Activated T-cell treated with anti-CD3 and anti-CD28 coated beads for 48 hours (primary cell): ENCODE data around the gene MYMK.

ENCODE experiments used
- DNase-seq: peaks from one replicate; pipeline ENCODE4 v3.0.0-alpha.2; 2020; ENCODE audit warnings: low read depth

Gene MYMK

DNA sequence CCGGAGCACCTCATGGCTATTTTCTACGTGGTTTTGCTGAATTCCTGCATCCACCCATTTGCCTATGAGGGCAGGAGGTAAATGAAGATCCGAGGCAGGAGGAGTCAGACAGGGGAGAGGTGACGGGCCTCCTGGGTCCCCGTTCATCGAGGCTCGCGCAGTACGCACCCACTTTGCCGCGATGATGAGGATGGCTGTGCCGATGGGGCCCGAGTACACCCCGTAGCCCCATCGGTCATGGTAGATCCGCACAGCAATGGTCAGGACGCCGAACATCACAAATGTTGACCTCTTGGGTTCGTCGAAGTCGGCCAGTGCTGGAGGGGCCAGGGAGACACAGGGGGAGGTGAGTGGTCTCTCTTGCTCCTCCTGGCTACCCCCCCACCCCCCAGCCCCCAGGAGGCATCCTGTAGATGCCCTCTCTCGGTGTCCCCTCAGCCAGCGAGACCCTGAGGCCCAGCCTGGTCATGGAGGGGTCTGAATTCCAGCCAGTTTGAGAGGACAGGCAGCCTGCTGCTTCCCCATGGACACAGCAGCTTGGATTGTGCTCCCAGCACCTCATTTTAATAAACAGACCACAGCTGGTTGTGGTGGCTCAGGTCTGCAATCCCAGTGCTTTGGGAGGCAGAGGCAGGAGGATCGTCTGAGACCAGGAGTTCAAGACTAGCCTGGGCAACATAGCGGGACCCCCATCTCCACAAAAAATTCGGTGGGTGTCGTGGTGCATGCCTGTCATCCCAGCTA is 5.9 kb downstream of the MYMK start:
- DNase-seq, result no peak

DNA sequence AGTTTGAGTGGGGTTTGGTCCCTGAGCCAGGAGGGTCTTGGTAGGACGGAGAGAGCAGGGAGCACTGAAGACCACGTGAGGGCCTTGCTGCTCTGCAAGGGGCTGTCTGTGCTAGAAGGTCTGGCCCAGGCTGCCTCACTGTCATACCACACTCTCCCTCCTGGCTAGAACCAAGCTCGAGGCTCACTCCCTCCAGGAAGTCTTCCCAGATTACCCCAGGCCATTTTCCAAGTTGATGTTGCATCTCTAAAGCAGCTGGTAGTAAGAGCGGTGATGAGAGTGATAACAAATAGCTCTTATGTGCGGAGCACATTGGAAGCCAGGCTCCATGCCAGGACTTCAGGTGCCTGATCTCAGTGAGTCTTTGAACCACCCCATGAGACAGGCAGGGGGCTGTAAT is 6.6 kb downstream of the MYMK start:
- no peak for DNase-seq

DNA sequence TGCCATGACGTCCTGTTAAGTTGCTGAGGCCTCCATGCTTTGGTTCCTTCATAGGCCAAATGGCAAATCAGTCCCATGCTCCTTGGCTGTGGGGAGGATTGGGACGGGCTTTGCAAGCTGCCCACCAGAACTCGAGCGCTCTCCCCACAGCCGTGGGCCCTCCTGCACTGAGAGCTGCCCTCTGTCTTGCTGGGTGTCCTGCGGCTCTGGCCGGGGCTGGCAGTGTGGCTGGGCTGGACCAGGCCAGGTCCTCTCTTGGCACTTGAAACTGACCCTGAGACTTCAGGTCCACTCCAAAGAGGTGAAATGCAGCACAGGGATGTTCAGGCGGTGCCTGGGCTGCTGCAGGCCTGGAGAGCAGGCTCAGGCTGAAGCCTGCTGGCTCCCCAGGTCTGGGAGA is 7.0 kb downstream of the MYMK start:
- DNase-seq, result no peak

DNA sequence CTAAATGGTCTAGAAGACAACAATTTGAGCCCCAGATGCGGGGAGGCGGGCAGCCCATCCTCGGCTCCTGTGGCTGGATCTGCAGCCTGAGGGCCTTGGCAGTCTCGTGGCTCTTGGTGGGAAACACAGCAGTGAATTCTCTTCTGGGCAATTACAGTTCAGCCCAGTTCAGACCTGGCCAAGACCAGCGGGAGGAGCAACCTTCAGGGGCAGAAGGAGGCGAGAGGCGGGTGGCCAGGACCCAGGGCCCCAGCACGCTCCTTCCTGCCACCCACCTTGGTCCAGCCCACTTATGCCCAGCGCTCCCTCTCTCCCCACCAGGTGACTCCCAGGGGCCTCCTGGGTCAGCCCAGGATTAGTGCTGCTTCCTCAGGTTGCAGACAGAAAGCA is 7.8 kb downstream of the MYMK start:
- no peak for DNase-seq

DNA sequence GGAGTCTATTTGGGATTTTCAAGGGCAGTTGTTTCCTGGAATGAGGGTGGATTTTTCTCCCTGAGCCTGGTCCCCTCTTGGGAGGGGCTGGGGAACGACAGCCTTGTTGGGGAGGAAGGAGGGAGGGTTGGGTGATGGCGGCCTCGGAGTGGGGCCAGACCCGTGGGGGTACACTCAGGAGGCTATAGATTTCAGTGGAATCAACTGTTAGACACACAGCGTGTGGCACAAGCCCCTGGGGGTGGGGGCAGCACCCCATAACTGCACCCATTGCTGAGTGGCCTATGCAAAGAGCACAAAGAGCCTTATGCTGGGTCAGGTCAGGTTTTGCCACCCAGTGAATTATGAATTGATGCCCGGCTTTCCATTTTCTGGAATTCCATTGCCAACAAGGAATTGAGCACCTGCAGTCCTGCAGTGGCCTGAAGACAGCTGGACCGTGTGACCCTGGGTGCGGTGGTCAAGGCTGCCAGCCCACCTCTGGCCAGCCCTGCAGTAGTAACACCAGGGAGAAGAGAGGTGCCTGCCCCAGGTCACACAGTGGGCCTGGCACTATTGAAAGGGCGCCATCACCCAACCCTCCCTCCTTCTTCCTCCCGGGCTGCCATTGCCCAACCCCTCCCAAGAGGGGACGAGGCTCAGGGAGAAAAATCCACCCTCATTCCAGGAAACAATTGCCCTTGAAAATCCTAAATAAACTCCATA is 8.4 kb downstream of the MYMK start:
- DNase-seq, result no peak

DNA sequence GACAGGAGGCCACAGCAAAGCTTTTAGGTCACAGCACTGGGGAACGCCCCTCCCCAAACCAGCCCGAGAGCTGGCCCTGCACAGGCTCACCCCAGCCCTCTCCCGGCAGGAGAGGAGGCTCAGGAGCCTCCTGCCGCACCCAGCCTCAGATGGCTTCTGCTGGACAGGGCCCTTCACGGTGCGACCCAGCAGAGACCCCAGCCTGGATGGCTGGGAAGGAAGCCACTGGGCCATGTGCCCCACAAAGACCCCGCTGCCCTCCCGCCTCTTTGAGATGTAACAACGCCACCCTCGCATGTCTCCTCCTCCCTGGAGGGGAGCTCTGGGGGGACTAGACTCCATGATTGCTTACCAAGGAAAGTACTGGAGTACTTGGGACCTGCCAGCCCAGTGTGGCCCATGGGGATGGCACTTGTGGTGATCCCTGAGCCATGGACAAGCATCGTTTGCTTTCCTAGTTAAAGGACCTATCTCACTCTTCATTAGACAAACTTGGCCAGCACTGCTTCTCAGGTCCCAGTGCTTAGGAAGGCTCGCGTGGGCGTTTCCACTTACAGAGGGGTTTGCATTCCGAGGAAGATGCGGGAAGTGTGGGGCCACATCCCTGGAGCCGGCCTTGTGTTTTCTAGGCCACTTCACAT is 9.0 kb downstream of the MYMK start:
- no peak for DNase-seq

DNA sequence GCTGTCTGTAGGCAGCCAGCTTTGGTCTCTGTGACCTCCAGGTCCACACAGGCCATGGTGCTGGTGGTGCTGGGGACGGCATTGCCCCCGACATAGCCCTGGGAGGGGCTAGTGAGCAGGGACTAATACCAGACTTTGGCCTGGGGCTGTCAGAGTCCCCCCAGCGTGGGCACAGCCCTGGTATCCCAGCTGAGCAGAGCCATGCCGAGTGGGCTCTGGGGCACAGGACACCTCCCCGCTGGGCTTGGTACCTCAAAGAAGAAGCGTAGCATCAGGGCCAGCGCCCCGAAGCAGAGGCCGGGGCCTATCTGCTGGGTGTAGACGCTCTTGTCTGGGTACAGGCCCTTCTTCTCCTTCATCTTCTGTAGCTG is 9.5 kb downstream of the MYMK start:
- no peak for DNase-seq

DNA sequence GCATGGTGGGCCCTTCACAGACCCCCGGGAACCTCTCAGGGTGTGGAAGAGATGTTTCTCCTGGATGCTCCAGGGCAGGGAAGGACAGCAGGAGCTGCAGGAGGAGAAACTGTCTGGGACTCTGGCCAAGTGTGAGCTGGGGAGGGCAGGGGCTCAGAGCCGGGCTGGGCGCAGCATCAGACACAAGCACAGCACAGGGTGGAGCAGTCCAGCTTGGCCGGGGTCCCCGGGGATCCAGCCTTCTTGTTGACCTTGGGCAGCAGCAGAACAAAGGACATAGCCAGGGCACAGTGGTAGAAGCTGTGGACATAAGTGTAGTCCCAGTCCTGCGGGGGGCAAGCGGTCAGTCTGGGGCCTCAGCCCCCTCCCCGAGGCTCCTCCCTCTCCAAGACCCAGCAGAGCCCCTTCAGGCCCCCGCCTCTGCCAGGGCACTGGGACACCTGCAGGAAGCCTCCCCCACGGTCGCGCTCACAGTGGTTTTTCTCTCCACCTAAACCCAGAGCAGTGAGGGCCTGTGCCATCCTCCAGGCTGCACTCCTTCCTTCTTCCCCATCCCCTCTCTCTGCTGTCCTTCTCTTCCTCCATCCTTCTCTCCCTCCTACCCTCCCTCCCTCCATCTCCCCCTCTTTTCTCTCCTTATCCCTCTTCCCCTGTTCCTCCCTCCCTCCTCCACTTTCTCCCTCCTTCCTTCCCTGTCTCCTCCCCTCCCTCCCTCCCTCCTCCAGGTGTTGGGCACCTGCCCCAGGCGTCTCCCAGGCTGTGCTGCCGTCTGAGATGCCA is 10.1 kb downstream of the MYMK start:
- no peak for DNase-seq

DNA sequence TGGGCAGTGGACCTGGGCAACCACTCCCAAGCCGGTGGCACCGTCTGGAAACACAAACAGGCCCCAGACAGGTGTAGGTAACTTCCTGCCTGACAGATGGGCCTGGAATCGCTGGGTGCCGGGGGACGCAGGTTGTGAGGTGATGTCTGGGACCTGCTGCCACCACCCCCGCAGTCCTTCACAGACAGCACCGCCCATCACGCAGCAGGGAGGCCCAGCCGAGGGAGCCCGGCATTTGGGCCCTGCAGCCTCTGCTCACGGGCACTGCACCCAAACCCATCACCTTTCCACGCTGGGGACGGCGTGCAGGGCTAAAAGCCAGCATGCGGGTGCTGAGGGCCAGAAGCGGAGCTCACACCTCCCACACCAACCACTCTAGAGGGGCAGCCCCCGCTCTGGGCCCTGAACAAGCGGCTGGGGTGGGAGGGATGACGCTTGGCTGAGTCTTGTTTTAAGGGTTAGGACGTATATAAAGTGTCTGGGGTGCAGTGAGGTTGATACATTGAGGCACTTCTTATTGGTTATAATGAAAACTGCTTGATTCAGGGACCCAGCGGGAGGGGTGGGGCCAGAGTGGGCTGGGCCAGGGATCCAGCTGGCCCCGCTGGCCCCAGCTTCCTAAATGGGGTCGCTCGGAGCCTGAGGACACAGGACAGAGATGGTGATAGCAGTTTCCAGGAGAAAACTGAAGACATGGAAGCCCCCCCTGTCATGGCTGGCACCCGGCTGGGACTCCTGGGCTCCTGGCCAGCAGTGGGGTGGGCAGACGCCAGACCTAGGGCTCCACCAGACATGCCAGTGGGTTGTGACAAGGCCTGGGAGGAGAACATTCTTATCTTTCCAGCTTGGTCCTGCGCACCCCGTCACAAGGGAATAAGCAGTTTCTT is 11.3 kb downstream of the MYMK start:
- DNase-seq, result no peak

DNA sequence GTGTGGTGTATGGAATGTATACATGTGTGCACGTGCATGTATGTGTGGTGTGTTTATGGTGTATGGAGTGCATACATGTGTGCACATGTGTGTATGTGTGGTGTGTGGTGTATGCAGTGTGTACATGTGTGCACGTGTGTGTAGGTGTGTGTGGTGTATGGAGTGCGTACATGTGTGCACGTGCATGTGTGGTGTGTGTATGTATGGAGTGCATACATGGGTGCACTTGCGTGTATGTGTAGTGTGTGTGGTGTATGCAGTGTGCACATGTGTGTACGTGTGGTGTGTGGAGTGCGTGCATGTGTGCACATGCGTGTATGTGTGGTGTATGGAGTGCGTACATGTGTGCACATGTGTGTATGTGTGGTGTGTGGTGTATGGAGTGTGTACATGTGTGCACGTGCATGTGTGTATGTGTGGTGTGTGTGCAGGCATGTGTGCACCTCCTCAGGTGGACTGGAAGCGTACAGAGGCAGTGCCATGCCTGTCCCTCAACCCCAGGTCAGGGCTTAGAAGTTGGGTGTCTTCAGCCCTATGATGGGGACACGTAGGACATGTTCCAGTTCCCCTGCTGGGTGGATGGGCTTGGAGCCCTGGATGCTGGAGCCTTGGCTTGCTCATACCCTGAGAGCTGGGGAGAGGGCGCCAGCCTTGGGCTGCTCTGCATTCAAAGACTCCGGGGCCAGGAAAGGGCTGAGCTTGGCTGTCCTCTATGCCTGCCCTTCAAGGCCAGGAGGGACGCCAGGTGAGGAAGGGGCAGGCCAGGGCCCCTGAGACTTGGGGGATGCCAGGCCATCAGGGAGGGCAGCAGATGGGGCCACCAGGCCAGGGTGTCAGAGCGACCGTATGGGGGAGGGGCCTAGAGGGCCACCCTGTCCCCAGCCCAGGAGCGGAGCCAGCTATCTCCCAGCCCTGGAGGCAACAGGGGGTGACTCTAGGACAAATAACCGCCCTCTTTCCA is 12.2 kb downstream of the MYMK start:
- DNase-seq, result no peak

DNA sequence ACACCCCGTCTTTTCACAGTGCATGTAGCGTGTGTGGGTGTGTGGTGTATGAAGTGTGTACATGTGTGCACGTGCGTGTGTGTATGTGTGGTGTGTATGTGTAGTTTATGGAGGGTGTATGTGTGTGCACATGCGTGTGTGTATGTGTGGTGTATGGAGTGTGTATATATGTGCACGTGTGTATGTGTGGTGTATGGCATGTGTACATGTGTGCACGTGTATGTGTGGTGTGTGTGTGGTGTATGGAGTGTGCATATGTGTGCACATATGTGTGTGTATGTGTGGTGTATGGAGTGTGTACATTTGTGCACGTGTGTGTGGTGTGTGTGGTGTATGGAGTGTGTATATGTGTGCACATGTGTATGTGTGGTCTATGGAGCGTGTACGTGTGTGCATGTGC is 13.2 kb downstream of the MYMK start:
- no peak for DNase-seq

DNA sequence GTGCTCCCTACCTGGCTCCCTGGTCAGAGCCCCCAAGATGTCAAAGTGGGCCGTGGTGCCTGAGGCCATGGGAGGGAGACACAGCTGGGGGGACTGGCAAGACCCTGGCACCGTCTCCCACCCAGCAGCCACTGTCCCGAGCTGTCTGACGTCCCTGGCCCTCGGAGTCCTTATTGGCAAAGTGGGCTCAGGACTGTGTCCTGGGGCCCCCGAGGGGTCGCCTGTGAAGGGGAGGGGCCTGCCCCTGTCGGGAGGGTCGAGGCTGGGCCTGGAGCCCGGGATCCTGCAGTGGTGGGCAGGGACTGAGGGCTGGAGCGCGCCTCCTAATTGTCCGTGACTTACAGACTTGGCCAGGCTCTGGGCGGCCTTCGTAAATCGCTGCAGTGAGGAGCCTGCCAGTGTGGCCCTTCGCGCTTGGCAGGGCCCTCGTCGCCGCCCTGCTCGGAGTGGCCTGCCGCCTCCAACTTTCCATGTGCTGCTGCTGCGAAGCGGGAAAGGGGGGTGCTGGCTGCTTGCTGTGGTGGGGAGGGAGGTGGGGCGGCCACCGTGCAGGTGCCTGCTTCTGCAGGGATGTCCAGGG is 13.7 kb downstream of the MYMK start:
- no peak for DNase-seq

DNA sequence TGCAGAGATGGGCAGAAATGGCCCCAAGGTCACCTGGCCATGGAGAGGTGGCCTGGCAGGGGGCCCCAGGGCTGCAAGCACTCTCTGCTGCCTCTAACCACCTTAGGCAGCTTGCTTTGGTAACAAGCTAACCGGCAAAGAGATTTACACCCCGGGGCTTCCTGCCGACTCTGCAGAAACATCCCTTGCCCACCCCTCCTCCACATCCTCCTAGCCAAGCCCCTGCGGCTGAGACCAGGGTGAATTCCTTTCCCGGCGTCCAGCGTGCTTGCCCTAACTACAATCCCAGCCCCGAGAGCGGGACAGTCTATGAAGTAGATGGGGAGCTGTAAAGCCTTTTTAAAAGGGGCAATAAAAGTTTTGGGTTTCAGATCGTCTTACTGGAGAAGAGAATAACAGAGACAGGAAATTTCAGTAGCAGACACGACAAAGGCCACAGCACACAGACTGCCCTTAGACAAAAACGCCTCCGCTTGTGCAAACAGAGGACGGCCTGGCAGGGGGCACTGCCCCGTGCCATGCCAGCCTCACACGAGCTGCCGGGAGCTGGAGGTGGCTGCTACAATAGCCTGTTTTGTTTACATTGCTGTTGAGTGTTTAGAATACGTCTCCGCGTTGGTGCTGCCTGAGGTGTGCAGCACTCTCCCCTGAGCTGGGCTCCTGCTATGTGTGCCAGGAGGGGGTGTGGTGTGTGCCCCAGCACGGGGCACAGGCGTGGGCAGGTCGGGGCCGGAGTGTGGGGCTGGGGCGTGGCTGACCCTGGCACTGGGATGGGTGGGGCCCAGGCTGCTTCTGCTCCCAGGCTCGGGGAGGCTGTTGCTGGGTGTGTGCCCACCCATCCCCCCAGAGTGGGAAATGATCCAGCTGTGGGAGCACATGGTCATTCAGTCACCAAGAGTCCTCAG is 15.3 kb downstream of the MYMK start:
- no peak for DNase-seq

DNA sequence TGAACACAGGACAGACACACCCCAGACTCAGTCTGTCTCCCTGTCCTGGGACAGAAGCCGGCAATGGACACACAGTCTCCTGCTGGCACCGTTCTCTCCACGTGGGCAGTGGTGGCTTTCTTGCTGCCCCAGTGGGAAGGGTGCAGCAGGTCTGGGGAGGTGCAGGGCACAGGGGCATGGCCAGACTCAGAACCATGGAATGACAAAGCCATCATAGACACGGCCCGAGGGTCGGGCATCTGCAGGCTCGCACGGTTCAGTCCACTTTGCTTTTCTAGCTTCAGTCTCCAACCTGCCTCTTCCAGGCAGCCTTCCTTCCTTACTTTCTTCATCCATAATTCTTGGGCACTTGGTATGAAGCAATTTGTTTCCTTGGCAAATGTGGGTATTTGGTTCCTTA is 16.7 kb downstream of the MYMK start:
- DNase-seq, result no peak

DNA sequence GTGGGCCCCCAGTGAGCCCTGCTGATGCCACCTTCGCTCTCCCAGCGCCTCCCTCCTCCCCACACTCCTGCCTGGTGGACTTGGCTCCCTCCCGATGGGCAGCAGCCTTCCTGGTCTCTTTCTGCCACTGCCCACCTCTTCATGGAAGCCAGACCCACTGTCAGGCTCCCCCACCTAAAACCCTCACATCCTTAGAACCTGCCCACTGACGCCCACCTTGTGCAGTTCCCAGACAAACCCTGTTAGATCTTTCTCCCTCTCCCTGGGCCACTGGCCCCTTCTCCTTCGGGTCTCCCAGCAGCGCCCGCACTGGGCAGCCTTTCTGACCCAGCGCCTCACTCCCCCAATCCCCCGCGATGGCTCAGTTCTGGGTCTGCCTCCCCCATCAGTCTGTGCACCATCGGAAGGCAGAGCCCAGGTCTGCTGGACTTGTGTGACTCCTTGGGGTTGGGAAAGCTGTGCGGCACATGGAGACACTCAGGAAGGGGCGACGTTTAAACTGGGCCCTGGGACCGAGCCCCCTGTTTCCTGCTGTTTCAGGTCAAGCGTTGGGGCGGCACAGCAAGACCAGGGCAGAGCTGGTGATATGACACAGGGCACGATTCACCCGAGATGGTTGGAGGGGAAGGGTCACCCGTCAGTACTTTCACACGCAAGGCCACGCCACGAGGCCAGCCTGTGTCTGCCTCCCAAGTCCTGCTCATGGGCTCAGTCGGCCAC is 17.4 kb downstream of the MYMK start:
- DNase-seq, result no peak

DNA sequence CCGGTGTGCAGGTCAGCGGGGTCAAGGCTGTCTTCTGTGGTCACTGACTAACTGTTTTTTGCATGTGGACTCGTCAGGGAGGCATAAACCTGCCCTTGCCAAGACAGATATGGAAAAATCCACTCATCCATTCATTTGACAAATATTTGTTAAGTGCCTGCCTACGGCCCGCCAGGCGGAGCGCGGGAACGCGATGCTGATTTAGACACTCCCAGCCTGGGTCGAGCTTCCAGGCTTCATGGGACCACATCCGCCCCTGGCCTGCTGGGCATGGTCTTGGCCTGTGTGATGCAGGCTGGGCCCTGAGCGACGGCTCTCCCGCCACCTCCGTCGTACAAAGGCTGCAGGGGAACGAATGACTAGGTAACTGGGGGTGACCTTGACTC is 18.1 kb downstream of the MYMK start:
- no peak for DNase-seq

DNA sequence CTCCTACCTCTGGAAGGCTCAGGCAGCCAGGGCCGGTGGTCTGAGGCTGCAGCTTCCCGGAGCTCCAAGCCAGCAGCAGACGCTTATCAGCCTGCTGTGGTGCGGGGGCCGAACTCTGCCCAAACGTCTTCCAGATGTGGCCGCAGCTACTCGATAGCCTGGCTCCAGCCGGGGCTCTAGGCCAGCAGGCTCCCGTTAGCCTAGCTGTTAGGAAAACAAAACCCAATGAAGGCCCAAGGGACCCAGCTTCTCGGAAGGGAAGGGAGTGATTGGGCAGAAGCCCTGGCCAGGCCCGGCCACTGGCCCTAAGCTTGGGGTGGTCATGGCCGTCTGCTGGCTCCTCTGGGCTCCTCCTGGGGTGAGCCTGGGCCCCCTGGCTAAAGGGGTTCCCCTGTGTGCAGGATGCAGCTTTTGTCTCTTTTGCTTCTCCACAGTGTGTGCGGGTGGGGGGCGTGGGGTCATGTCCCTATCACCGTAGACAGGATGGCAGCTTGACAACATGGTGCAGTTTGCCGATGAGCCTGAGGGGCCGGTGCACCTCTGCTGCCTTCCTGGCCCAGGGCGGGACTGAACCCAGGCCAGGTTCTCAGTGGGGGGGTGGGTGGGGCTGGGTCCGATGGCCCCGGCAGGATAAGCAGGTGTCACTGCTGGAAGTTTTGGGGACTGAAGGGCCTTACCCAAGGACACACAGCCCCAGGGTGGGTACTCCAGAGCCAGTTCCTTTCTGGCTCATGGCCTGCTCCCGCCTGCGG is 18.7 kb downstream of the MYMK start:
- DNase-seq, result no peak
